Ureter (tissue), 1 donor: ENCODE measurements around the gene NDNF. TPM values are rescaled to one million over a fixed set of nuclear protein-coding genes. Genes with fewer than 3 reads are reported as not detected.

Experiments
- DNase-seq: peaks from one replicate; pipeline ENCODE4 v3.0.0-alpha.2; 2020; ENCODE audit warnings: low spot score
- total RNA-seq: library from RNA; stranded (reverse); gene quantifications from one replicate; pipeline ENCODE4 v1.2.4, GENCODE V29; 2023
- donor health status: DM: yes; HTN: yes; CAD: no.

NDNF gene
- total RNA-seq, 1 donor from 2014 or later = 26.3 TPM

DNA sequence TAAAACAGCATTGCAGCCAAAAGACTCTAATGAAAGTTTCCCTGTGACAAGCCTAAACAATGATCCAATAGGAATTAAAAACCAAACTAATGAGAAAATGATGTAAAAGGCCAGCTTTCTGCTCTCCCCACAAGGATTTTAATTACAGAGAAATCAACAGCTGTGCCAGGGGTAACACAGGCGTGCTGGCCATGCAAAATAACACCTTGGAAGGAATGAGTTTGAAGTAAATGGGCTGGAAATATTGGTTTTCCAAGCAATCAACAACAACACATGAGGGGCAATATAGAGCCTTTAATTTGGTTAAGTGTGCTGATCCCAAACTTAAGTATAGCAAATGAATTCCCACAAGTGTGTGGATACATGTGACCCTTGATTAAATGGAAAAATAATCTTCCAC, 56.9 kb downstream of the NDNF start:
- no peak for DNase-seq

DNA sequence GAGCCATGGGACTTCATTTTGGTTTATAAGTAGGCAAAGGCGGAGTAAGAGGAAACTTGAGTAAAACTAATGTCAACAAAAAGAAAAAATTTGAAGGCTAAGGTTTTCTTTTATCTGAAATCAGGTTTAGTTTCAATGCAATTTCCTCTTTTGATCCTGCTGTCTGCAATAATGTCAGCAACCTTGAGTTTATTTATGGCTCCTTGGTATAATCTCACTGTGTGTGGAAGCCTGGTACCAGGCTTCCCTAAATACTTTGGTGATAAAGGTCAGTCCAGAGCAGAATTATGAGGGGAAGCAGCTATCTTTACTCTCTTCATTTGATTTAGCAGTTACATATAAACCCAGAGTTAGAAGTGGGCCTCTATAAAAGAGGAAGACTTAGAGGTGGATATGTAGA, 57.8 kb downstream of the NDNF start:
- no peak for DNase-seq

DNA sequence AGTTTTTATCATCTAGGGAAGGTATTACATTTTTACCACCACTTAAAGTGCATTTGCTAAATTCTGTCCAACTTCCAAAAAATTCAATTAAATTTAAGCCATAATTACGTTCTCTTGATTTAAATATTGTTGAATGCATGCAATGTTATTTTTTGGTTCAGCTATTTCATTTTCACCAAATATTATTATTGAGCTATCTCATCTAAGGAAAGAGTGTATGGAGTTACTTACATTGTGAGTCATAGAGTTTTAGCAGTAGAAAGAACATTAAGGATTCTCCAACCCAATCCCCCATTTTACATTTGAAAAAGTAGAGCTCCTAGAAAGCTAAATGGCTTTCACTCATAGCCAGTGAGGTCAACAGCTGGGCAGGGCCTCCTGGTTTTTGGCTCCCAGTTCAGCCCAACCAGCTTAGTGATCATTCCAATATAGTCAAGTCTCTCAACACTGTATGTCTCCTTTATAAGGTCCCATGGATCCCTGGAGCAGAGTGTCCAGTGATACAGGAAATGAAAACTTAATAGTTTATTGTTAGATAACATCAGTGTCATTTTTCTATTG, 60.5 kb downstream of the NDNF start:
- no peak for DNase-seq

DNA sequence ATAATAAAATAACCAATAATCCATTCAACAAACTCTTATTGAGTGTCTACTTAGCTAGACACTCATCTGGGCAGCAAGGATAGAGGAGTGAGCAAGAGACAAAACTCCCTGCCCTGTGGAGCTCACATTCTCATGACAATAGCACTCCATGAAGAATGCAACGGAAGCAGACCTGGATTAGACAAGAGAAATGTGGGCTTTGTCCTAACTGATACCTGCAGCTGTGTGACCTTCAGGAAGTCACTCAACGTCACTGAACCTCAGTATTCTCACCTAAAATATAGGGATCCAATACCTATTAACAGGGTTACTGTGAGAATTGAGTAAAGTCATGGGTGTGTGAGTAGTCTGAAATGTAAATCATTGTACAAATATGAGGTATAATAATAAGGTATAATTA, 61.2 kb downstream of the NDNF start:
- DNase-seq = no peak

DNA sequence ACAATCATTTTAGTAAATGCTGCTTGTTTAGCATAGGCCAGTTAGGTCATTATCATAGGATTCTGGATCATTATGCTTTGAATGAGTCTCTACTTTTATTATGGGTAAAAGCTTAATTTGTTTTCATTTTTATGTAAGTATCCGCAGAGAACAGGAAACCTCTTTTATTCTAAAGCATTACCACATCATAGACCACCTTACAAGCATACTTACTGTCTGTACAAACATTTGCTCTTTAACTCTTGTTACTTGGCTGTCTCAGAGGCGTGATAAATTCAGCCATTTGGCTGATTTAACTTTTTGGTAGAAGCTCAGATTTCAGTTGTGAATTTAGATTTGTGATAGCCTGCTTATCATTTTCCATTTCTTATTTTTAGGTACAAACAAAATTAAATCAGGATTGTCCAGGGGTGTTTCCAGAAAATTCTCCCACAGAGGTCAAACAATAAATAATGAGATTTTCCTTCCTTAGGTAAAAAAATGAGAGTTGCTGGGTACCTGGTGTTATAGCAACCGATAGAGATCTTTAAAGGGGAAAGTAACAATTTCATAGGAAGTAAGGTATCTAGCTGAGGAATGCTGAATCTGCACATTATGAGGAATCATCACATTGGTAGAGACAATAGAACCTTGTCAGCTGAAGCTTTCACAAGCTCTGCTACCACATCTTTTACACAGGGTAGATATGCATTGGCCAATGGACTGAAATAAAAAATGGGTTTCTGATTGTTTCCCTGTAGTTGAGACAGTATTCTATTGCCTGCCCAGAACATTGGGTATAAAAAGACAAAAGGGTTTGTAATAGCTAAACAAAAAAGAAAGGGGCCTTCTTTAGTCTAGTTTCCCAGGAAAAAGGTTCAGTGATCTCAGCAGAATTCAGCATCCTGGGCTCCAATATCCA, 62.5 kb downstream of the NDNF start:
- no peak for DNase-seq

DNA sequence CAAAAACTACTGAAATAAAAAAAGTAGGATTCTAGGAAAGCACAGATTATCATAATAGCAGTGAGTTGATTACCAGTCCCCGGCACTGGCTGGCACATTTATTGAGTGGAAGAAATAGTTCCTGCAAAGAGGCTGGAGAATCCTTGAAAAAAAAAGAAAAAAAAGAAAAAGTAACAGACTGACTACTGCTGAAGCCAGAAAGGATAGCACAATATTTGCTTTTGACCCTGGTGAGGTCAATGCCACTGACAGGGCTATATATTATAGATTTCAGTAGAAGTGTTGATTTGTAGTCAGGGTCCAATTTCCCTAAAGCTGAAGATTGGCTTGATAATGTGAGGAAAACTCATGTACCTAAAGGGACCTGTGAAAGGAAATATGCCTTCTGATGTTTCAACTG, 64.7 kb downstream of the NDNF start:
- DNase-seq = no peak

DNA sequence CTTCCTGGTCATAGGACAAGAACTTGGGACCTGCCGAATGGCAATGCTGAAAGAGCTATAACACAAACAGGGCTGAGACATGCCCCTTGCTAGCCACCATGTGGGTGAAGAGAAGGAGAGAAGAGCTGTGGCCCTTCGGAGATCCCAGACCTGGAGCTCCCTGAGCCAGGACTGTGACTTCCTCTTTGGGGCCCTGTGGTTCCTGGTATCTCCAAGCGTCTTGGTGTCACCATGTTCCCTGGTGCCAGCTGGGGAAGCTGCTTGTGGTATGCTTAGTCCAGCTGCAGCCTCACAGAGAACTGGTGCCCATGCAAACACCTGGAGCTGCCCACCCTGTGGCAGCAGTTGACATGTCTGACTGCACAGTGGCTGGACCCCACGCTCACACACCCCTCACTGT, 68.5 kb downstream of the NDNF start:
- no peak for DNase-seq

DNA sequence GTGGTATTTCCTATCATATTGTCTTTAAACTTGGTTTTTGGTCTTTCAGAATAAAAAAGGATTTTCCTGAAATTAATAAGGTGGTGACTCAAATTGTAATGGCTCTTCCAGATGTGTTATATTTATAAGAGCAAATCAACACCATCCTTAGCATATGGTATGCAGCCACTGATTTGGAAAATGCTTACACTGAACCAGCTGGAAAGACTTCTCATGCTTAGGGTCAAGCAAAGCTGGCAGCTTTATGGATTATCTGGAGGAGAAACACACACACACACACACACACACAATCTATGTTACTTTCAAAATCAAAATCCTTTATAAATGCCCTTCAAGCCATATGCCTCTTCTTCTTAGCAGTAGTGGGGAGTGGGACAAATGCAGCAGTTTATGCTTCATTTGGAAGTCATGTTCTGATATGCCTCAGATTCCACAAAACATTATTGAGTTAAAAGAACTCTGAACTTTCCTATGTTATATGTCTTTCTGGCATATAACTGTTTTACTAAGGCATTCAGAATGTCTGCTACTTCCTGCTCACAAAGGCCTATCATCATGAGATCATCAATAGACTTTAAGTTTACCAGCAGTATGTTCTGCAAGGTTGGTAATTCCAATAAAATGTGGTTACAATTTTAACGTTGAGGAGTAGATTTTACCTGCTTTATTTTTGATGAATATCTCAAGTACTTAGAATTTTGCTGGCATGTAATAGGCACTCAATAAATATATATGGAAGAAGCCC, 76.9 kb downstream of the NDNF start:
- no peak for DNase-seq

DNA sequence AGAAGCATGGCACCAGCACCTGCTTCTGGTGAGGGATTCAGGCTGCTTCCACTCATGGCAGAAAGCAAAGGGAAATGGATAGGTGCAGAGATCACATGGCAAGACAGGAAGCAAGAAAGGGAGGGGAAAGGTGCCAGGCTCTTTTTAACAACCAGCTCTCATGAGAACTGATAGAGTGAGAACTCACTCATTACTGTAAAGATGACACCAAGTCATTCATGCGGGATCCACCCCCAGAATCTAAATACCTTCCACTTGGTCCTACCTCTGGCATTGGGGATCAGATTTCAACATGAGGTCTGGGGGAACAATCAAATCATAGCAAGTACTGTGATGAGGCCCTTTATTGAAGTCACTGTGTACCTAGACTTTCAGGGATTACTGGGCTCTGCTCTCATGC, 77.8 kb downstream of the NDNF start:
- no peak for DNase-seq

DNA sequence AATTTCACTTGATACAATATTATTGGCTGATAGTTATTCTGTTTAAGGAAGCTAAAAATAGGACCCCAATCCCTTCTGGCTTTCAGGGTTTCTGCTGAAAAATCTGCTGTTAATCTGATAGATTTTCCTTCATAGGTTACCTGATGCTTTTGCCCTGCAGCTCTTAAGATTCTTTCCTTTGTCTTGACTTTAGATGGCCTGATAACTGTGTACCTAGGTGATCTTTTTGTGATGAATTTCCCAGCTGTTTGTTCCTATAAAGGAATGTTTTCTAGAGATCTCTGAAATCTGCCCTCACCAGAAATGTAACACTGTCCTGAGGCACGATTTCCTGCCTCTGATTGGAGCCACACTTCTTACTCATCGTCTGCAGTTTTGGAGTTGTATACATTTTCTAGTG, 80.5 kb downstream of the NDNF start:
- DNase-seq = no peak

DNA sequence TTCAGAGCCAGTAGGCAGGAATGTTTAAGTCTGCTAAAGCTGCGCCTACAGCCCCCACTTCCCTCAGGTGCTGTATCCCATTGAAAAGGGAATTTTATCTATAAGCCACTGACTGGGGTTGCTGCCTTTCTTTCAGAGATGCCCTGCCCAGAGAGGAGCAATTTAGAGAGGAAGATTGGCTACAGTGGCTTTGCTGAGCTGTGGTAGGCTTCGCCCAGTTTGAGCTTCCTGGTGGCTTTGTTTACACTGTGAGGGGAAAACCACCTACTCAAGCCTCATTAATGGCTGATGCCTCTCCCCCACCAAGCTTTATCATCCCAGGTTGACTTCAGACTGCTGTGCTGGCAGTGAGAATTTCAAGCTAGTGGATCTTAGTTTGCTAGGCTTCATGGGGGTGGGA, 82.1 kb downstream of the NDNF start:
- no peak for DNase-seq

Other genes with a start within 250 kb of the NDNF start
- 26.3 TPM for gene PRDM5, start 149.8 kb downstream of the NDNF start, total RNA-seq
- gene TNIP3, start 91.8 kb upstream of the NDNF start, total RNA-seq = 0.49 TPM